NCI-H748 (cell line): ENCODE data around the gene ETNK1.

Experiments
- DNase-seq: peaks from one replicate; lab custom pipeline; 2025; ENCODE audit not compliant: unreplicated experiment; lab: John Stamatoyannopoulos, UW

Gene ETNK1

GRCh38 chr12:22731236-22731635 is 106.3 kb downstream of the ETNK1 start:
- no peak for DNase-seq

GRCh38 chr12:22733756-22734155 is 108.8 kb downstream of the ETNK1 start:
- no peak for DNase-seq

GRCh38 chr12:22738945-22739344 is 114.0 kb downstream of the ETNK1 start:
- DNase-seq, result no peak
